T-helper 2 cell treated with Interferon-gamma antibody and Interleukin-4, amounts not matched to agents 100 ng/mL and 5 ng/mL, for 36 hours (primary cell): Measurements from ENCODE around the gene SLC25A11. TPM values are rescaled to one million over a fixed set of nuclear protein-coding genes. Genes with fewer than 3 reads are reported as not detected.

Experiments used
- intact Hi-C: fragments of 100-400 bp; cut with micrococcal nuclease; formaldehyde crosslinking; loops from one replicate; pipeline ENCODE4 v1.15.1; 2023
- total RNA-seq: library from RNA; stranded (reverse); gene quantifications from 2 replicates; pipeline ENCODE4 v1.2.3, GENCODE V29; 2022

The SLC25A11 gene
- total RNA-seq, 1 donor from 2014 or later, result 88.9 TPM

- intact Hi-C loops, result no loop called here
Observed at GRCh38 chr17:4898351-4898750, 41.5 kb downstream of the SLC25A11 start.

GRCh38 chr17:4897785-4898184, 42.1 kb downstream of the SLC25A11 start:
- intact Hi-C loops, result no loop called here

GRCh38 chr17:4897198-4897687, 42.6 kb downstream of the SLC25A11 start:
- intact Hi-C loops, result no loop called here

- intact Hi-C loops, result no loop called here
Observed at GRCh38 chr17:4896332-4897197, 43.3 kb downstream of the SLC25A11 start.

GRCh38 chr17:4895657-4896331, 44.1 kb downstream of the SLC25A11 start:
- intact Hi-C loops, result no loop called here

GRCh38 chr17:4895121-4895520, 44.7 kb downstream of the SLC25A11 start:
- intact Hi-C loops, result no loop called here

- intact Hi-C loops, result no loop called here
Observed at GRCh38 chr17:4893721-4894560, 45.9 kb downstream of the SLC25A11 start.

- intact Hi-C loops, result no loop called here
Observed at GRCh38 chr17:4893272-4893671, 46.6 kb downstream of the SLC25A11 start.

- intact Hi-C loops, result no loop called here
Observed at GRCh38 chr17:4892499-4893221, 47.2 kb downstream of the SLC25A11 start.

- intact Hi-C loops, result no loop called here
Observed at GRCh38 chr17:4891411-4892410, 48.1 kb downstream of the SLC25A11 start.

GRCh38 chr17:4887581-4887980, 52.3 kb downstream of the SLC25A11 start:
- intact Hi-C loops, result loop anchor here (5.0 kb wide), 1 partner anchor 260 kb away; no protein-coding TSS in a partner anchor

Other genes starting within 250 kb of the SLC25A11 start
- gene PELP1, start 235.9 kb downstream of the SLC25A11 start, total RNA-seq, result 77.1 and 81.3 TPM in 2 replicates
- 344 and 354 TPM in 2 replicates for gene ARRB2, start 229.4 kb downstream of the SLC25A11 start, total RNA-seq
- gene MED11, start 208.6 kb downstream of the SLC25A11 start, total RNA-seq, result 21.6 and 23.4 TPM in 2 replicates
- gene ZMYND15, start 200.2 kb downstream of the SLC25A11 start, total RNA-seq, result 0.09 TPM in 1 of 2 replicates, not detected in the other
- gene CXCL16, start 200.1 kb downstream of the SLC25A11 start, total RNA-seq, result 0.75 and 0.80 TPM in 2 replicates
- not detected in 2 replicates for gene TM4SF5, start 168.2 kb downstream of the SLC25A11 start, total RNA-seq
- gene VMO1, start 153.7 kb downstream of the SLC25A11 start, total RNA-seq, result 0.27 and 0.41 TPM in 2 replicates
- not detected in 2 replicates for gene GLTPD2, start 151.1 kb downstream of the SLC25A11 start, total RNA-seq
- 153 and 157 TPM in 2 replicates for gene PSMB6, start 143.9 kb downstream of the SLC25A11 start, total RNA-seq
- gene PLD2, start 132.9 kb downstream of the SLC25A11 start, total RNA-seq, result 14.0 and 15.8 TPM in 2 replicates
- 88.2 and 91.5 TPM in 2 replicates for gene MINK1, start 106.7 kb downstream of the SLC25A11 start, total RNA-seq
- gene C17orf107, start 40.5 kb downstream of the SLC25A11 start, total RNA-seq, result 0.20 and 0.27 TPM in 2 replicates
- 0.25 and 0.73 TPM in 2 replicates for gene CHRNE, start 36.9 kb downstream of the SLC25A11 start, total RNA-seq
- gene GP1BA, start 7.8 kb downstream of the SLC25A11 start, total RNA-seq, result not detected in 2 replicates
- 227 and 238 TPM in 2 replicates for gene RNF167, start 222 bp upstream of the SLC25A11 start, total RNA-seq
- 2,499 and 2,527 TPM in 2 replicates for gene PFN1, start 8.5 kb upstream of the SLC25A11 start, total RNA-seq
- gene ENO3, start 11.1 kb upstream of the SLC25A11 start, total RNA-seq, result 52.9 and 53.3 TPM in 2 replicates
- 50.3 and 57.6 TPM in 2 replicates for gene SPAG7, start 27.8 kb upstream of the SLC25A11 start, total RNA-seq
- gene CAMTA2, start 47.6 kb upstream of the SLC25A11 start, total RNA-seq, result 70.7 and 73.7 TPM in 2 replicates
- gene INCA1, start 57.5 kb upstream of the SLC25A11 start, total RNA-seq, result 0.25 and 0.27 TPM in 2 replicates
- 38.6 and 42.5 TPM in 2 replicates for gene KIF1C, start 57.9 kb upstream of the SLC25A11 start, total RNA-seq
- gene SLC52A1, start 95.4 kb upstream of the SLC25A11 start, total RNA-seq, result 0.16 and 0.30 TPM in 2 replicates
- 3.5 and 3.7 TPM in 2 replicates for gene ZFP3, start 138.4 kb upstream of the SLC25A11 start, total RNA-seq
- 11.1 TPM in 2 replicates for gene ZNF232, start 171.8 kb upstream of the SLC25A11 start, total RNA-seq
- gene USP6, start 176.0 kb upstream of the SLC25A11 start, total RNA-seq, result 0.02 and 0.09 TPM in 2 replicates